HG03378 (cell line): Measurements from ENCODE around the gene CDKN2AIPNL.
"Not testable (repeated sequence)": the region's sequence is repeated elsewhere in the genome, so short reads cannot be mapped to it uniquely, and the experiment has no call there.

Experiments used
- ATAC-seq: cut with Tn5 transposase; IDR thresholded peaks from one replicate; pipeline ENCODE4 v1.9.1; 2021; ENCODE audit warnings: mild to moderate bottlenecking, moderate library complexity; ENCODE audit not compliant: unreplicated experiment

CDKN2AIPNL gene

DNA sequence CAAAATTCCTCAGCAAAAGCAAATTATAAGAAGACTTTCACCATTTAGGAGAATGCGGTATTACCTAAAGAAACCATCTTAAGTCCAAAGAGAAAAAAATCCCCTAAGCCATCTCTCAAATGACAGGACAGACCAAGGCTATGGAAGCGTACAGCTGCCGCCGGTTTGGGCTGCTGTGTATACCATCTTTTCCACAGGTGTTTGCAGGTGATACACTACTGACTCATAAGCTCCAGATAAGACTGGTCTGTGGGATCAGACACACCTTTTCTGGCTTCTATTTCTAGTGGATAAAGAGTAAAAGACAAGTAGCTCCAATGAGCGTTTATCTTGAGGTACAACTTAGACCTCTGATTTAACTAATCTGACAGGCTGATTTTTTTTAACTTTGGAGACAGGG lies 7.7 kb downstream of the CDKN2AIPNL start:
- no peak for ATAC-seq

DNA sequence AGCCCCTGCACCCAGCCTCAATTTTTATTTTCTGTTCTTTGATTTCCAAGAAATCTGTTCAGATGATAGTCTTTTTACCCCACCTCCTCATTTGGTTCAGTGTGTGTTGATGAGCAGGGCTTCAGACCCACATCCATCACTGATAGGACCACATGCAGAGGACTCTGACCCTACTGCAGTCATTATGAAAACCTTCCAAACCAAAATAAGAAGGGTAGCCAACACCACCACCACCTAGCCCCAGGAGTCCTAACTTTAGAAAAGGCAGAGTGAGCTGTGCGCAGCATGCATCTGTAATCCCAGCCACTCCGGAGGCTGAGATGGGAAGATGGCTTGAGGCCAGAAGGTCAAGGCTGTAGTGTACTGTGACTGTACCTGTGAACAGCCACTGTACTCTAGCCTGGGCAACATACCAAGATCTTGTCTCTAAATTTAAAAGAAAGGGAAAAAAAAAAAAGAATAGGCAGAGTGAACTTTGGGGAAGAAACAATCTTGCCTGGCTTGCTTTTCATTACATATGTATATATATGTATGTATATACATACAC lies 13.0 kb downstream of the CDKN2AIPNL start:
- no peak for ATAC-seq

GRCh38 chr5:134397196-134397595 lies 14.5 kb downstream of the CDKN2AIPNL start:
- ATAC-seq, result no peak

DNA sequence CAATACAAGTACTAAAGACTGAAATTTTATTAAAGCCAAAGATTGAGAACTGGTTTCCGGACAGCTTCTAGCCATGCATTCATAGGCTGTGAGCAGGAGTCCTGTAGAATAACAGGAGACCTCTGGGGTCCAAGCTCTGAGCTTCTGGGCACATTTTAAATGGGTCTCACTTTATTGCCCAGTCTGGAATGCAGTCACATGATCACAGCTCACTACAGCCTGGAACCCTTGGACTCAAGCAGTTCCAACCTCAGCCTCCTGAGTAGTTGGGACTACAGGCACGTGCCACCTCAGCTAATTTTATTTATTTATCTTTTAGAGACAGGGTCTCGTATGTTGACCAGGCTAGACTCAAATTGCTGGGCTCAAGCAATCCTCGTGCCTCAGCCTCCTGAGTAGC lies 15.4 kb downstream of the CDKN2AIPNL start:
- no peak for ATAC-seq

DNA sequence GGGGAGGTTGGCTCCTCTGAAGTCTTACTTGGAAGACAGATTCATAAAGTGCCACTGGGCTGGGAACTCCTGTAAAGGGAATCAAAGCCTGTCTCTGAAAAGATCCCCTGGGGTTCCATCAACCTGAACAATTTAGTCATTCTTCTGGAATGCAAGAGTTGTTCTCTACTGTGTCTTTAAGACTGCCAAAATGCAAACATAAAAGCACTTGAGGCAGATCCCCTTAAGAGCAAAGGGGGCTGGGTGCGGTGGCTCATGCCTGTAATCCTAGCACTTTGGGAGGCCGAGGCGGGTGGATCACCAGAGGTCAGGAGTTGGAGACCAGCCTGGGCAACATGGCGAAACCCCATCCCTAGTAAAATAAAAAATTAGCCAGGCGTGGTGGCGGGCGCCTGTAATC lies 16.7 kb downstream of the CDKN2AIPNL start:
- ATAC-seq, result no peak

DNA sequence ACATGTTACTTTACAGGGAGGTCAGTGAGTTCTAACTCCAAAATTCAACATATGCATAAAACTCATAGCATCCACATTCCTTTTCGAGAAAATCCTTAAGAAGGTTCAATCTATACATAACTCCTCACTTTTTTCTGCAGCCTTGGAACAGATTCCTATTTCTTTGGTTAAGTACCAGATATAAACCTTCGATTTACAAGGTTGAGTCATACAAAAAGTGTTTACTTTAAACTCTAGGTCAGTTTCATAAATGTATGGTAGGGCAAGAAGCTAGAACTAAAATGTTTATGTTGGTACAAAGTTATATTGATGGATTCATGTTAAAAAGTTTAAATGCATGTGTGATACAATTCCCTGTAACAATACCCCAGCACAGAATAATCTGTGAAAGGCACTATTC lies 19.4 kb downstream of the CDKN2AIPNL start:
- no peak for ATAC-seq

DNA sequence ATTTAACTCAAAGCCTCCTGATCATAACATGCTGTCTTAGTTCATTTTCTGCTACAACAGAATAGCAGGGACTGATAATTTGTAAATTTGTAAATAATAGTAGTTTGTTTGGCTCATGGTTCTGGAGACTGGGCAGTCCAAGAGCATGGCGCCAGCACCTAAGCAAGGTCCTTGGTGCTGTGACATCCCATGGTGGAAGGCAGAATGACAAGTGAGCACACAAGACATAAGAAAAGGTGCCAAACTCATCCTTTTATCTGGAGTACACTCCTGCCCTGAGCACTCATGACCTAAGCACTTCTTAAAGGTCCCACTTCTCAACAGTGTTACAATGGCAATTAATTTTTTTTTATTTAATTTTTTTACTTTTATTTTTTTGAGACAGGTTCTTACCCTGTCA lies 24.2 kb downstream of the CDKN2AIPNL start:
- ATAC-seq, result no peak

DNA sequence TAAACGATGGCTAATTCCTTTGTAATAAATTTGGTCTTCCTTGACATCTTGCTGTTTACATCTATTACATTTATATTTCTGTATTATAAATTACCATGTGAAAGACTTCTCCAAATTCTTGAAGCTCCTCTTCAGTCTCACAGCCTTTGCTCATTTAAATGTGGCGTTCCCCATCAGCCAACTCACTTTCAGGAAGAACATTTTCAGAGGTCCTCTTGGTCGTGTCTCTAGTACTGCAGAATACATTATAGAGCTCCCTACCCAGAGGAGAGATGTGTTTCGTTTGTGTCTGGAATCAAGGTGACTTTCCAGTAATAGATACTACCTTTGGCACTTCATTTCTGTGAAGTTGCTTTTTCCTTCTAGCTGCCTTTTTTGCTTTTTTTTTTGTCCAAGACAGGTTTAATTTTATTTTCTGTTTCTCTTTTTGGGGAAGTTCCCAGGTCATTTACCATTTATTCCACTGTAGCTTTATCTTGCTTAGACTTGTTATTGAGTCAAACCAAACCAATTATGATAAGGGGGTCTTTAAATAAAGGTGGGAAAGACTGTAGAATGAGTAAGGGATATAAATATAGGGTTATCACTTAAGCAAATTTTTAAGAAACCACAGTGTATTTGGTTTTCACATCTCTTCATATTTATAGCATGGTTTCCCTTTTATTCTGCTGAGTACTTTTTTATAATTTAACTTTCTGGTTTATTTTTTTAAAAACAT lies 27.5 kb downstream of the CDKN2AIPNL start:
- ATAC-seq, result no peak

- not testable (repeated sequence) for ATAC-seq
These were observed 29.5 kb downstream of the CDKN2AIPNL start for GRCh38 chr5:134382204-134382603.

DNA sequence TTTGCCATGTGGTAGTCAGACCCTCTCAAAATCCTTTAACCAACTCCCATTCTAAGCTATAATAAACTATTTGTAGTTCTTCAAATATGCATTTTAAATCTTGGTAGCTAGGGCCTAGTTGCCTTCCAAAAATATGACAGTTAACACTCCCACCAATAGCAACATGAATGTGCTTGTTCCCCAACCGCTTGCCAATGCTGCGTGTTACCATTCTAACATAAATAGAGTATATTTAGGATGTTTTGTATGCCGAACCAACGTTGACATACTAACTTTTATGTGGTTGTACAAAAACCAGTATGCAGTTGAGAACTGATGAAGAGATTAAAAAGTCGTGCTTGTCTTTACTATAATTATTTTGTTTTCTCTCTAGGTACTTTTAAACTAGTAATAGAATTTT lies 31.3 kb downstream of the CDKN2AIPNL start:
- no peak for ATAC-seq

DNA sequence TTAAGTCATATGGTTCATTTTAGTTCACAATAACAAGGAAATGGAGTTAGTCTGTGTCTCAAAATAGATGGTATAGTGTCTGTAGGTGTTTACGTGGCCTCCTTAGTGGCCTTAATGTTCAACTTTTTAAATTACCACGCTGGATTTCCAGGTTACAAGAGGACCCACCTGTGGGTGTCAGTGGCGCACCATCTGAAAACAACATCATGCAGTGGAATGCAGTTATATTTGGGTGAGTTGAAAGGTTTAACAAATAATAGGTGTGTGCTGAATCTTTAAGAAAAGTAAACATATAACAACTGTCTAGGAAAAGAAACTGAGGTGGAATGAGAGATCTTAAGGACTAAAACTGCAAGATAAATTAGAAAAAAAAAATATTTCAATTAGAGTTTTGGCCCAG lies 37.4 kb downstream of the CDKN2AIPNL start:
- ATAC-seq, result no peak

- not testable (repeated sequence) for ATAC-seq
These were observed 38.0 kb downstream of the CDKN2AIPNL start for GRCh38 chr5:134373633-134374032.

DNA sequence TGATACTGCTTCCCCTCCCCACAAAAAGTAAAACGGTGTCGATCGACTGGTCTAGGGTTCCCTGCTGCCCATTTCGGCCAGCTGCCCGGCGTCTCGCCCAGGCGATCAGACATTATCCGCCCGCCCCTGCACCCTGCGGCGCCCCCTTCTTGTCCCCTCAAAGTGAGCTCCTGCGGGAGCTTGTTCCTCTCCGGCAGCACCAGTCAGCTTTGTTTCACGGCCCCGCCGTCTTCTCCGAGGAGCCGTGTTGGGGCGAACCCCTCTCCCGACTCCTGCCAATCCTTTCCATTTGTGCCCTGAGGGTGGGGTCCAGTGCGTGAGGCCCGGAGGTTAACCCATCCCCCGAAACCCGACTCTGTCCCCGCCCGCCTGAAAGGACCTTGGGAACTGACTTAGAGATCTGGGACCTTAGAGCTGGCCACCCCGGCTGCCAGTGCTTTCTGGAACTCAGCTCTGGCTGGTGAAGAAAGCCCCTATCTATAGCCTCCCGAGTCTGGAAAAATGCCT lies 39.8 kb downstream of the CDKN2AIPNL start:
- no peak for ATAC-seq

- peak; percentile 71 for ATAC-seq
These were observed 40.5 kb downstream of the CDKN2AIPNL start, which contains the start of gene UBE2B for GRCh38 chr5:134370871-134371833. TSS of gene UBE2B (plus strand) at chr5:134371569. CDS start at chr5:134371596, 27 bp downstream.

DNA sequence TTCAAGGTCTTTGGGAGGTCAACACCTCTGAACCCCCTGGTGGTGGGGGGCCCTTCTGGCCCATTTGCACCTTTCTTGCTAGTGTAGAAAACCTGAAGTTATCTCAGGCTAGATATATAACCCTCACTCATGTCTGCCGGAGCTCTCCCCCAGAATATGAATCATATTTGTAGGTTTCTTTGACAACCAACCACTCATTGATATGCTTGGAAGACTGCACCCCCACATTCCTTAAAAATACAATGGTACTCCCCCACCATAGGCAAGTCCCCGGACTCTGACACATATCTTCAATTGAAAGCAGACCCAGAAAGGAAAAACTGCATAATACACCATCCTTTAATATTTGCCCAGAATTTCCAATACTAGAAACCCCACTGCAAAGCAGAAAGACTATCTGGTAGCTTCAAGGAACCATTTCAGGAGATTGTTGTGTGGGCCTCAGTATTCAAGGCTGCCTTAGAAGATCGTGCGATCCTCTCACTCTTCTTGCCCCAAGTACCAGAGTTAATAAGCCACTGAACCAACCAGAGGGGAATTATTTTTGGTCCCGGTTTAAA lies 41.3 kb downstream of the CDKN2AIPNL start:
- peak; percentile 8 for ATAC-seq

DNA sequence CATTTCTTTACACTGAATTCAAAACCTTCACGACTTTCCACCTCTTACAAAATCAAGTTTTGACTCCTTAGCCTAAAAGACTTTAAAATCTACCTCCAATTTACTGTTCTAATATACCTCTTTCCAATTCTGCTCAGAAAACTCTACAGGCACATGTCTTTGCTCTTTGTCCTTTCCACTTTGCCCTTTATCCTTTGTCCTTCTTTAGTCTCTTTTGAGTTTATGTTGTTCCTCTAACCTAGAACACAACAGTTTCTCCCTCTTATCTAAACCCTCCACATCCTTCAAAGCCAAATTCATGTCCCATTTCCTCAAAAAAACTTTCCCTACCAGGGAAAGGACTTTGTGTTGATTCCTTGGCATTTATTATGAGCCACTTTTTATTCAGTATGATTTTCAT lies 46.1 kb downstream of the CDKN2AIPNL start:
- ATAC-seq, result no peak

- ATAC-seq, result no peak
These were observed 56.0 kb downstream of the CDKN2AIPNL start for GRCh38 chr5:134355681-134356080.
